WTC11 (cell line): ENCODE measurements around the gene FGFRL1. TPM values are rescaled to one million over a fixed set of nuclear protein-coding genes. Genes with fewer than 3 reads are reported as not detected.

ENCODE experiments used
- ATAC-seq: fragments of 200-7000 bp; cut with Tn5 transposase; 2 replicates; pipeline ENCODE4 v1.10.0; 2021; ENCODE audit warnings: mild to moderate bottlenecking, moderate library complexity
- CTCF ChIA-PET: fragments of 300-600 bp; sonication (Branson Sonifier 250); formaldehyde crosslinking; loops from one replicate; lab custom pipeline; 2021; ENCODE audit warnings: antibody characterized with exemption; lab: Charles Lee
- POLR2A ChIA-PET: fragments of 350-600 bp; sonication (Branson Sonifier 250); formaldehyde crosslinking; loops from one replicate; lab custom pipeline; 2021; ENCODE audit warnings: antibody characterized with exemption; lab: Charles Lee
- DNase-seq: peaks from one replicate; pipeline ENCODE4 v3.0.0; 2021; ENCODE audit warnings: low spot score
- H3K27ac Mint-ChIP-seq: 2 replicates; pipeline ENCODE4 v1.8.0; 2021; ENCODE audit warnings: mixed read lengths
- H3K27me3 Mint-ChIP-seq: 2 replicates; pipeline ENCODE4 v1.8.0; 2021; ENCODE audit warnings: low read depth, mild to moderate bottlenecking, moderate library complexity, mixed read lengths
- H3K36me3 Mint-ChIP-seq: 2 replicates; pipeline ENCODE4 v1.8.0; 2021; ENCODE audit warnings: mixed read lengths
- H3K4me1 Mint-ChIP-seq: 2 replicates; pipeline ENCODE4 v1.8.0; 2022; ENCODE audit warnings: mixed read lengths
- H3K4me3 Mint-ChIP-seq: 2 replicates; pipeline ENCODE4 v1.8.0; 2021; ENCODE audit warnings: mild to moderate bottlenecking, moderate library complexity, mixed read lengths
- H3K9me3 Mint-ChIP-seq: 2 replicates; pipeline ENCODE4 v1.8.0; 2021; ENCODE audit warnings: mixed read lengths
- CREM ChIP-seq: sonication (generic); formaldehyde crosslinking; IDR thresholded peaks from 2 replicates; pipeline ENCODE4 v1.8.1; 2022; ENCODE audit warnings: mild to moderate bottlenecking, missing genetic modification reagents, moderate library complexity
- FOXJ3 ChIP-seq: sonication (generic); formaldehyde crosslinking; IDR thresholded peaks from 2 replicates; pipeline ENCODE4 v1.9.0; 2021; ENCODE audit warnings: missing genetic modification reagents, mild to moderate bottlenecking, borderline replicate concordance
- HMGA2 ChIP-seq: fragments of 250-450 bp; sonication (Bioruptor Pico); IDR thresholded peaks from 2 replicates; pipeline ENCODE4 v1.4.0; 2021; ENCODE audit warnings: mild to moderate bottlenecking, moderate library complexity
- MYBL2 ChIP-seq: sonication (generic); formaldehyde crosslinking; IDR thresholded peaks from 2 replicates; pipeline ENCODE4 v1.8.1; 2023; ENCODE audit warnings: mild to moderate bottlenecking, moderate library complexity, missing genetic modification reagents
- NFE2L1 ChIP-seq: sonication (generic); formaldehyde crosslinking; IDR thresholded peaks from 2 replicates; pipeline ENCODE4 v1.8.1; 2023; ENCODE audit warnings: missing genetic modification reagents
- RELA ChIP-seq: sonication (generic); formaldehyde crosslinking; IDR thresholded peaks from 2 replicates; pipeline ENCODE4 v1.8.1; 2022; ENCODE audit warnings: missing genetic modification reagents, mild to moderate bottlenecking, borderline replicate concordance
- SMAD4 ChIP-seq: sonication (generic); formaldehyde crosslinking; IDR thresholded peaks from 2 replicates; pipeline ENCODE4 v1.8.0; 2022; ENCODE audit warnings: mild to moderate bottlenecking, missing genetic modification reagents
- ZBTB21 ChIP-seq: sonication (generic); formaldehyde crosslinking; IDR thresholded peaks from 2 replicates; pipeline ENCODE4 v1.8.1; 2023; ENCODE audit warnings: mild to moderate bottlenecking, missing genetic modification reagents, borderline replicate concordance
- total RNA-seq: library from RNA; stranded (reverse); gene quantifications from 3 replicates; pipeline ENCODE4 v1.2.3, GENCODE V29; 2021
- TF ChIP-seq, protein P1 (sequence below): sonication (generic); formaldehyde crosslinking; IDR thresholded peaks from 2 replicates; pipeline ENCODE4 v1.8.0; 2023; ENCODE audit warnings: missing genetic modification reagents, mild to moderate bottlenecking, borderline replicate concordance
- TF ChIP-seq, protein P2 (sequence below): fragments of 250-450 bp; sonication (Bioruptor Pico); IDR thresholded peaks from 2 replicates; pipeline ENCODE4 v1.9.0; 2021; ENCODE audit warnings: mild to moderate bottlenecking
- TF ChIP-seq, protein P3 (sequence below): sonication (generic); formaldehyde crosslinking; IDR thresholded peaks from 2 replicates; pipeline ENCODE4 v1.8.1; 2023; ENCODE audit warnings: mild to moderate bottlenecking, missing genetic modification reagents, moderate library complexity
- TF ChIP-seq, protein P4 (sequence below): sonication (generic); formaldehyde crosslinking; IDR thresholded peaks from 2 replicates; pipeline ENCODE4 v1.8.0; 2022; ENCODE audit warnings: mild to moderate bottlenecking, missing genetic modification reagents

The FGFRL1 gene
- total RNA-seq, 1 experiment from 2014 or later: 25.9 TPM

DNA sequence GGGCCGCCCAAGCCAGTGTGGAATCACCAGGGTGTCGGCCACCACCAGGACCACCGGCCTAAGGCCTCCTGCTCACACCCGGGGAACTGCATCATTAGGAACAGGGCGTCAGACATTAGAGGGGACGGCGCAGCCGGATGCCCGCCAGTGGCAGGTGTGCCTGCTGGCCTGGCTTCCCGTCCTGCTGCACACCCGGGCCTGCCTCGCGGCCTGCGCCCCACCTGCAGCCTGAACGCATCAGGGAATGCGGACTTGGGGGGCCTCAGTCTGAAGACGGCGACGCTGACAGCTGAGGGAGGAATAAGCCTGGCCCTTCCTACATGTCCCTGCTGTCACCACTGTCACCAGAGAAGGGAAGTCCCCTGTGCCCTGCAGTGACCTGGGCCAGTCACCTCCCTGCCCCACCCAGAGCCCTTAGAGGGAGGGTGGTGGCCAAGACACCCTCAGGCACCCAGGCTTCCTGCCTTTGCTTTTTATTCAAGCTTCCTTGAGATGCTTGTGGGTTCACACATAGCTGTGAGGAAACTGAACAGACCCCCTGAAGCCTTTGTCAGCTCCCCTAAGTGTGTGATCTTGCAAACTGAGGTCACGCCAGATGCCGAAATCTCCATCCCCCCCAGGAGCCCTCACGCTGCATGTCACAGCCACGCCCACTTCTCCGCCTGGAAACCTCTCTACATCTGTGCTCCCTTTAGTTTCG lies 41.2 kb upstream of the FGFRL1 start:
- TF ChIP-seq CREM (no peak), MYBL2 (CRISPR knock-in tag) (no peak), NFE2L1 (CRISPR knock-in tag) (no peak), SMAD4 (no peak), RELA (no peak), FOXJ3 (CRISPR knock-in tag) (no peak), ZBTB21 (CRISPR knock-in tag) (no peak)
- TF ChIP-seq, protein P1, sequence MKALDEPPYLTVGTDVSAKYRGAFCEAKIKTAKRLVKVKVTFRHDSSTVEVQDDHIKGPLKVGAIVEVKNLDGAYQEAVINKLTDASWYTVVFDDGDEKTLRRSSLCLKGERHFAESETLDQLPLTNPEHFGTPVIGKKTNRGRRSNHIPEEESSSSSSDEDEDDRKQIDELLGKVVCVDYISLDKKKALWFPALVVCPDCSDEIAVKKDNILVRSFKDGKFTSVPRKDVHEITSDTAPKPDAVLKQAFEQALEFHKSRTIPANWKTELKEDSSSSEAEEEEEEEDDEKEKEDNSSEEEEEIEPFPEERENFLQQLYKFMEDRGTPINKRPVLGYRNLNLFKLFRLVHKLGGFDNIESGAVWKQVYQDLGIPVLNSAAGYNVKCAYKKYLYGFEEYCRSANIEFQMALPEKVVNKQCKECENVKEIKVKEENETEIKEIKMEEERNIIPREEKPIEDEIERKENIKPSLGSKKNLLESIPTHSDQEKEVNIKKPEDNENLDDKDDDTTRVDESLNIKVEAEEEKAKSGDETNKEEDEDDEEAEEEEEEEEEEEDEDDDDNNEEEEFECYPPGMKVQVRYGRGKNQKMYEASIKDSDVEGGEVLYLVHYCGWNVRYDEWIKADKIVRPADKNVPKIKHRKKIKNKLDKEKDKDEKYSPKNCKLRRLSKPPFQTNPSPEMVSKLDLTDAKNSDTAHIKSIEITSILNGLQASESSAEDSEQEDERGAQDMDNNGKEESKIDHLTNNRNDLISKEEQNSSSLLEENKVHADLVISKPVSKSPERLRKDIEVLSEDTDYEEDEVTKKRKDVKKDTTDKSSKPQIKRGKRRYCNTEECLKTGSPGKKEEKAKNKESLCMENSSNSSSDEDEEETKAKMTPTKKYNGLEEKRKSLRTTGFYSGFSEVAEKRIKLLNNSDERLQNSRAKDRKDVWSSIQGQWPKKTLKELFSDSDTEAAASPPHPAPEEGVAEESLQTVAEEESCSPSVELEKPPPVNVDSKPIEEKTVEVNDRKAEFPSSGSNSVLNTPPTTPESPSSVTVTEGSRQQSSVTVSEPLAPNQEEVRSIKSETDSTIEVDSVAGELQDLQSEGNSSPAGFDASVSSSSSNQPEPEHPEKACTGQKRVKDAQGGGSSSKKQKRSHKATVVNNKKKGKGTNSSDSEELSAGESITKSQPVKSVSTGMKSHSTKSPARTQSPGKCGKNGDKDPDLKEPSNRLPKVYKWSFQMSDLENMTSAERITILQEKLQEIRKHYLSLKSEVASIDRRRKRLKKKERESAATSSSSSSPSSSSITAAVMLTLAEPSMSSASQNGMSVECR (CRISPR knock-in tag): no peak
- TF ChIP-seq, protein P2, sequence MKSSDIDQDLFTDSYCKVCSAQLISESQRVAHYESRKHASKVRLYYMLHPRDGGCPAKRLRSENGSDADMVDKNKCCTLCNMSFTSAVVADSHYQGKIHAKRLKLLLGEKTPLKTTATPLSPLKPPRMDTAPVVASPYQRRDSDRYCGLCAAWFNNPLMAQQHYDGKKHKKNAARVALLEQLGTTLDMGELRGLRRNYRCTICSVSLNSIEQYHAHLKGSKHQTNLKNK (CRISPR knock-in tag): no peak
- TF ChIP-seq, protein P3, sequence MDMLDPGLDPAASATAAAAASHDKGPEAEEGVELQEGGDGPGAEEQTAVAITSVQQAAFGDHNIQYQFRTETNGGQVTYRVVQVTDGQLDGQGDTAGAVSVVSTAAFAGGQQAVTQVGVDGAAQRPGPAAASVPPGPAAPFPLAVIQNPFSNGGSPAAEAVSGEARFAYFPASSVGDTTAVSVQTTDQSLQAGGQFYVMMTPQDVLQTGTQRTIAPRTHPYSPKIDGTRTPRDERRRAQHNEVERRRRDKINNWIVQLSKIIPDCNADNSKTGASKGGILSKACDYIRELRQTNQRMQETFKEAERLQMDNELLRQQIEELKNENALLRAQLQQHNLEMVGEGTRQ (CRISPR knock-in tag): no peak
- TF ChIP-seq, protein P4, sequence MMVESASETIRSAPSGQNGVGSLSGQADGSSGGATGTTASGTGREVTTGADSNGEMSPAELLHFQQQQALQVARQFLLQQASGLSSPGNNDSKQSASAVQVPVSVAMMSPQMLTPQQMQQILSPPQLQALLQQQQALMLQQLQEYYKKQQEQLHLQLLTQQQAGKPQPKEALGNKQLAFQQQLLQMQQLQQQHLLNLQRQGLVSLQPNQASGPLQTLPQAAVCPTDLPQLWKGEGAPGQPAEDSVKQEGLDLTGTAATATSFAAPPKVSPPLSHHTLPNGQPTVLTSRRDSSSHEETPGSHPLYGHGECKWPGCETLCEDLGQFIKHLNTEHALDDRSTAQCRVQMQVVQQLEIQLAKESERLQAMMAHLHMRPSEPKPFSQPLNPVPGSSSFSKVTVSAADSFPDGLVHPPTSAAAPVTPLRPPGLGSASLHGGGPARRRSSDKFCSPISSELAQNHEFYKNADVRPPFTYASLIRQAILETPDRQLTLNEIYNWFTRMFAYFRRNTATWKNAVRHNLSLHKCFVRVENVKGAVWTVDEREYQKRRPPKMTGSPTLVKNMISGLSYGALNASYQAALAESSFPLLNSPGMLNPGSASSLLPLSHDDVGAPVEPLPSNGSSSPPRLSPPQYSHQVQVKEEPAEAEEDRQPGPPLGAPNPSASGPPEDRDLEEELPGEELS (CRISPR knock-in tag): no peak
- Mint-ChIP-seq H3K4me1 (no peaks in the 10 kb centered on the region), H3K27ac (no peak overlapping the region), H3K4me3 (no peak overlapping the region), H3K36me3 (no peaks in the 10 kb centered on the region), H3K9me3 (peaks cover 1% of the 10 kb centered on the region; the same call in 1 of the 2 replicates), H3K27me3 (peaks cover 31% of the 10 kb centered on the region)
- no peak for DNase-seq
- no peak for ATAC-seq
- ChIA-PET POLR2A (interaction anchor here (0.6 to 0.7 kb wide), 2 partner anchors 69 to 102 kb away, joined by 3 read pairs; no protein-coding TSS in a partner anchor), CTCF (no interaction called here)

DNA sequence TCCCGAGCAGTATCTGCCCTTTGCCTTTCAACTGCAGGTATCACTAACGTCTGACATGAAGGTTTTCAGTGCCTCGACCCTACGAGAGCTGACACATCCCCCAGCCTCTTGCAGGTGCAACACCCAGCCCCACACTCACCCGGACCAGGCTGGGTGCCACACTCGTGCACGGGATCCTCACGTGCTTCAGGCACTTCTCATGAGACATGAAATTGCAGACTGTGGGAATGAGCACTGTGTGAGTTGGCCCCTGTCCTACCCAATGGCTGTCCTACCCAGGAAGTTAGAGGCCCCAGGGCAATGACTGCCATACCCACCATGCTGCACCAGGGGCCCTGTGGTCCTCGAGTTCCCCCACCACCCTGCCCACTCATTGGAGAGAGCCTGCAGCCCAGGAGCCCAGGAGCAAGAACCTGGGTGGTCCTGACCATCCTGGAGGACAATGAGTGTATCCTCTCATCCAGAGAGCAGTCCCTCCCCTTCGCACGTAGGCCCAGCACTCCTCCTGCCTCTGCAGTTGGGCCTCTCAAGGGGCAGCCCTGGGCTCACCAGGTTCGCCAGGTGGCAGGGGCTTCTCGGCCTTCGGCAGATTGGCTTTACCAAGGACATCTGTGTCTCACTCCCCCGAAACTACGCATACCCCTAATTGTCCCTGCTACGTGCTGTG lies 40.4 kb upstream of the FGFRL1 start:
- H3K4me3 Mint-ChIP-seq: no peak overlapping the region
- ATAC-seq (no peak), DNase-seq (no peak)

More for the DNA sequence above, 40.4 kb upstream of the FGFRL1 start:
- ChIA-PET POLR2A (no interaction called here), CTCF (interaction anchor here (1.9 kb wide), 1 partner anchor 45 kb away, joined by 7 read pairs; no protein-coding TSS in a partner anchor)
- Mint-ChIP-seq H3K27ac (no peak overlapping the region), H3K27me3 (peaks cover 34% of the 10 kb centered on the region), H3K4me1 (no peaks in the 10 kb centered on the region), H3K36me3 (no peaks in the 10 kb centered on the region), H3K9me3 (peaks cover 3% of the 10 kb centered on the region; the same call in 1 of the 2 replicates)
- TF ChIP-seq HMGA2 (CRISPR knock-in tag): no peak
